K562 (cell line): ENCODE data around the gene TGM5. TPM values are rescaled to one million over a fixed set of nuclear protein-coding genes. Genes with fewer than 3 reads are reported as not detected.
A peak's percentile ranks its signal among the peaks of the same experiment; 100 is the strongest.

Experiments
- BMI1 ChIP-seq: fragments of 150-350 bp; IDR thresholded peaks from 2 replicates; pipeline ENCODE4 v1.6.1; 2014; ENCODE audit warnings: low read length
- CREBBP ChIP-seq: IDR thresholded peaks from one replicate; pipeline ENCODE4 v1.6.1; 2012; ENCODE audit warnings: low read depth, mild to moderate bottlenecking, control low read depth, inconsistent platforms, low read length
- CSDE1 ChIP-seq, 2 experiments: fragments of 450-650 bp; IDR thresholded peaks; 2 replicates each; pipeline ENCODE4 v1.6.1; 2016; ENCODE audit warnings: mild to moderate bottlenecking in 1 of 2
- ELF4 ChIP-seq: fragments of 450-650 bp; formaldehyde crosslinking; IDR thresholded peaks from 2 replicates; pipeline ENCODE4 v1.4.0; 2022; ENCODE audit warnings: missing genetic modification characterization
- HDAC3 ChIP-seq: fragments of 450-650 bp; IDR thresholded peaks from 2 replicates; pipeline ENCODE4 v1.6.1; 2018; ENCODE audit warnings: borderline replicate concordance, mild to moderate bottlenecking, moderate library complexity; ENCODE audit not compliant: partially characterized antibody
- ILF3 ChIP-seq: fragments of 450-650 bp; IDR thresholded peaks from 2 replicates; pipeline ENCODE4 v1.6.1; 2018; ENCODE audit warnings: antibody characterized with exemption, mild to moderate bottlenecking, moderate library complexity, borderline replicate concordance
- KLF16 ChIP-seq: IDR thresholded peaks from 2 replicates; pipeline ENCODE4 v1.6.1; 2016; ENCODE audit warnings: antibody characterized with exemption
- MCM7 ChIP-seq, 2 experiments: fragments of 450-650 bp; IDR thresholded peaks; 2 replicates each; pipeline ENCODE4 v1.6.1; 2016 to 2018
- MIER1 ChIP-seq: fragments of 450-650 bp; IDR thresholded peaks from 2 replicates; pipeline ENCODE4 v1.6.1; 2016; ENCODE audit warnings: antibody characterized with exemption, mild to moderate bottlenecking, low read depth
- NR2C2 ChIP-seq, 2 experiments: fragments of 200-800 bp in 1 of 2; sonication (Bioruptor generic) in 1 of 2; sonication (generic) in 1 of 2; formaldehyde crosslinking in 1 of 2; IDR thresholded peaks; 2 replicates each; pipeline versions ENCODE4 v1.6.1 to v1.8.0; 2016 to 2022; ENCODE audit warnings: mild to moderate bottlenecking in 1 of 2, missing compliant biosample characterization in 1 of 2, missing genetic modification characterization in 1 of 2, missing genetic modification reagents in 1 of 2
- STAT5A ChIP-seq: IDR thresholded peaks from 2 replicates; pipeline ENCODE4 v1.6.1; 2012; ENCODE audit warnings: low read length, inconsistent platforms, borderline replicate concordance
- TAL1 ChIP-seq: fragments of 450-650 bp; IDR thresholded peaks from 2 replicates; pipeline ENCODE4 v1.6.1; 2016; ENCODE audit warnings: mild to moderate bottlenecking
- TRIM28 ChIP-seq: fragments of 450-650 bp; IDR thresholded peaks from 2 replicates; pipeline ENCODE4 v1.6.1; 2017
- ZKSCAN1 ChIP-seq: fragments of 150-350 bp; IDR thresholded peaks from 2 replicates; pipeline ENCODE4 v1.6.1; 2016; ENCODE audit warnings: low read depth, low read length
- ZNF77 ChIP-seq: fragments of 250-450 bp; sonication (Bioruptor Pico); IDR thresholded peaks from 2 replicates; pipeline ENCODE4 v1.5.0; 2020
- polyA plus RNA-seq, 8 experiments: library from polyadenylated mRNA; depleted of rRNA in 4 of 8; stranded (reverse) in 5 of 8; unstranded in 3 of 8; fragments of >200 nt; fragmentation: Nextera tagmentation in 2 of 8; fragmentation: Illumina TruSeq in 1 of 8; extraction: Ambion mirVana in 2 of 8; extraction: Trizol in 1 of 8; gene quantifications; 2 replicates each; pipeline versions ENCODE4 v1.2.1 to v1.2.3, GENCODE V29; 2011 to 2014; ENCODE audit warnings: inconsistent platforms in 1 of 8, missing spikeins in 1 of 8
- total RNA-seq, 7 experiments: library from RNA; depleted of rRNA in 6 of 7; stranded (reverse); fragments of >200 nt in 6 of 7; fragmentation: Illumina TruSeq in 2 of 7; extraction: Trizol in 2 of 7; gene quantifications; 2 replicates each; pipeline versions ENCODE4 v1.2.1 to v1.2.3, GENCODE V29; 2011 to 2021; ENCODE audit warnings: low replicate concordance in 1 of 7
- TF ChIP-seq, protein P1 (sequence below): sonication (generic); formaldehyde crosslinking; IDR thresholded peaks from 2 replicates; pipeline ENCODE4 v1.8.1; 2023; ENCODE audit warnings: mild to moderate bottlenecking, missing genetic modification reagents
- TF ChIP-seq, protein P2 (sequence below): fragments of 250-450 bp; sonication (Bioruptor Pico); IDR thresholded peaks from 2 replicates; pipeline ENCODE4 v1.5.0; 2020; ENCODE audit warnings: mild to moderate bottlenecking, borderline replicate concordance
- TF ChIP-seq, protein P3 (sequence below), 2 experiments: fragments of 450-650 bp; IDR thresholded peaks; 2 replicates each; pipeline ENCODE4 v1.6.1; 2016; ENCODE audit warnings: mild to moderate bottlenecking in 2 of 2, borderline replicate concordance in 1 of 2, low read depth in 1 of 2, moderate library complexity in 1 of 2

Gene TGM5
- total and polyA plus RNA-seq, 9 of the 15 experiments (the other 6 are each of a cell fraction or from before 2014, with no cell fraction given), result 0.03 to 0.10 (median 0.07) TPM; not detected in 6

DNA sequence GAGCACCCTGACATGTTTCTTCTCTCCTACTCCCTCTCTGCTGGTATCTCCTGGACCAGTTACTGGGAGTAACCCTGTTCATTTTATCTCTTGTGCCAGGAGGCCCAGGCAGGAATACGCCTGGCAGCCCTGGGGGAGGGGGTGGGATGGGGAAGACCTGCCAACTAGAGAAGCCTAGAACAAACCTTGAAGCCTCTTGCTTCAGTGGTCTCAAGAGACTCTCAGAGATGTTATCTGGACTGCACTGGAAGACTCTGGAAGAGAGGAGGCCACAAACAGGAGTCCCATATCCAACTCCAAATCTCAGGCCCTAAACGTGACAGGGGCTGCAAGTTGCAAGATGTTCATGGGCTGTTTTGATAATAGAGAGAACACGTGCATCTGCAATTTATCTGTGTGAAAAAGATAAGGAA, 45.7 kb downstream of the TGM5 start, which contains the start of gene EPB42 (continued):
- TF ChIP-seq TRIM28 (no peak), CSDE1 (IDR thresholded peaks at IDR 0.05) (no peak), KLF16 (peak; percentile 92), HDAC3 (peak; percentile 67), ZNF77 (no peak), ILF3 (no peak), NR2C2 (CRISPR knock-in tag; IDR thresholded peaks at IDR 0.05) (no peak), NR2C2 (tag; IDR thresholded peaks at IDR 0.05) (no peak), TAL1 (peak; percentile 96), STAT5A (peak; percentile 77), MCM7 (IDR thresholded peaks at IDR 0.05) (no peak), BMI1 (no peak), CREBBP (no peak), MIER1 (no peak), ZKSCAN1 (no peak), ELF4 (no peak)
- TF ChIP-seq, protein P1, sequence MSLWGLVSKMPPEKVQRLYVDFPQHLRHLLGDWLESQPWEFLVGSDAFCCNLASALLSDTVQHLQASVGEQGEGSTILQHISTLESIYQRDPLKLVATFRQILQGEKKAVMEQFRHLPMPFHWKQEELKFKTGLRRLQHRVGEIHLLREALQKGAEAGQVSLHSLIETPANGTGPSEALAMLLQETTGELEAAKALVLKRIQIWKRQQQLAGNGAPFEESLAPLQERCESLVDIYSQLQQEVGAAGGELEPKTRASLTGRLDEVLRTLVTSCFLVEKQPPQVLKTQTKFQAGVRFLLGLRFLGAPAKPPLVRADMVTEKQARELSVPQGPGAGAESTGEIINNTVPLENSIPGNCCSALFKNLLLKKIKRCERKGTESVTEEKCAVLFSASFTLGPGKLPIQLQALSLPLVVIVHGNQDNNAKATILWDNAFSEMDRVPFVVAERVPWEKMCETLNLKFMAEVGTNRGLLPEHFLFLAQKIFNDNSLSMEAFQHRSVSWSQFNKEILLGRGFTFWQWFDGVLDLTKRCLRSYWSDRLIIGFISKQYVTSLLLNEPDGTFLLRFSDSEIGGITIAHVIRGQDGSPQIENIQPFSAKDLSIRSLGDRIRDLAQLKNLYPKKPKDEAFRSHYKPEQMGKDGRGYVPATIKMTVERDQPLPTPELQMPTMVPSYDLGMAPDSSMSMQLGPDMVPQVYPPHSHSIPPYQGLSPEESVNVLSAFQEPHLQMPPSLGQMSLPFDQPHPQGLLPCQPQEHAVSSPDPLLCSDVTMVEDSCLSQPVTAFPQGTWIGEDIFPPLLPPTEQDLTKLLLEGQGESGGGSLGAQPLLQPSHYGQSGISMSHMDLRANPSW (CRISPR knock-in tag), result no peak
- TF ChIP-seq, protein P2, sequence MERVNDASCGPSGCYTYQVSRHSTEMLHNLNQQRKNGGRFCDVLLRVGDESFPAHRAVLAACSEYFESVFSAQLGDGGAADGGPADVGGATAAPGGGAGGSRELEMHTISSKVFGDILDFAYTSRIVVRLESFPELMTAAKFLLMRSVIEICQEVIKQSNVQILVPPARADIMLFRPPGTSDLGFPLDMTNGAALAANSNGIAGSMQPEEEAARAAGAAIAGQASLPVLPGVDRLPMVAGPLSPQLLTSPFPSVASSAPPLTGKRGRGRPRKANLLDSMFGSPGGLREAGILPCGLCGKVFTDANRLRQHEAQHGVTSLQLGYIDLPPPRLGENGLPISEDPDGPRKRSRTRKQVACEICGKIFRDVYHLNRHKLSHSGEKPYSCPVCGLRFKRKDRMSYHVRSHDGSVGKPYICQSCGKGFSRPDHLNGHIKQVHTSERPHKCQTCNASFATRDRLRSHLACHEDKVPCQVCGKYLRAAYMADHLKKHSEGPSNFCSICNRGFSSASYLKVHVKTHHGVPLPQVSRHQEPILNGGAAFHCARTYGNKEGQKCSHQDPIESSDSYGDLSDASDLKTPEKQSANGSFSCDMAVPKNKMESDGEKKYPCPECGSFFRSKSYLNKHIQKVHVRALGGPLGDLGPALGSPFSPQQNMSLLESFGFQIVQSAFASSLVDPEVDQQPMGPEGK (CRISPR knock-in tag), result no peak
- TF ChIP-seq, protein P3, sequence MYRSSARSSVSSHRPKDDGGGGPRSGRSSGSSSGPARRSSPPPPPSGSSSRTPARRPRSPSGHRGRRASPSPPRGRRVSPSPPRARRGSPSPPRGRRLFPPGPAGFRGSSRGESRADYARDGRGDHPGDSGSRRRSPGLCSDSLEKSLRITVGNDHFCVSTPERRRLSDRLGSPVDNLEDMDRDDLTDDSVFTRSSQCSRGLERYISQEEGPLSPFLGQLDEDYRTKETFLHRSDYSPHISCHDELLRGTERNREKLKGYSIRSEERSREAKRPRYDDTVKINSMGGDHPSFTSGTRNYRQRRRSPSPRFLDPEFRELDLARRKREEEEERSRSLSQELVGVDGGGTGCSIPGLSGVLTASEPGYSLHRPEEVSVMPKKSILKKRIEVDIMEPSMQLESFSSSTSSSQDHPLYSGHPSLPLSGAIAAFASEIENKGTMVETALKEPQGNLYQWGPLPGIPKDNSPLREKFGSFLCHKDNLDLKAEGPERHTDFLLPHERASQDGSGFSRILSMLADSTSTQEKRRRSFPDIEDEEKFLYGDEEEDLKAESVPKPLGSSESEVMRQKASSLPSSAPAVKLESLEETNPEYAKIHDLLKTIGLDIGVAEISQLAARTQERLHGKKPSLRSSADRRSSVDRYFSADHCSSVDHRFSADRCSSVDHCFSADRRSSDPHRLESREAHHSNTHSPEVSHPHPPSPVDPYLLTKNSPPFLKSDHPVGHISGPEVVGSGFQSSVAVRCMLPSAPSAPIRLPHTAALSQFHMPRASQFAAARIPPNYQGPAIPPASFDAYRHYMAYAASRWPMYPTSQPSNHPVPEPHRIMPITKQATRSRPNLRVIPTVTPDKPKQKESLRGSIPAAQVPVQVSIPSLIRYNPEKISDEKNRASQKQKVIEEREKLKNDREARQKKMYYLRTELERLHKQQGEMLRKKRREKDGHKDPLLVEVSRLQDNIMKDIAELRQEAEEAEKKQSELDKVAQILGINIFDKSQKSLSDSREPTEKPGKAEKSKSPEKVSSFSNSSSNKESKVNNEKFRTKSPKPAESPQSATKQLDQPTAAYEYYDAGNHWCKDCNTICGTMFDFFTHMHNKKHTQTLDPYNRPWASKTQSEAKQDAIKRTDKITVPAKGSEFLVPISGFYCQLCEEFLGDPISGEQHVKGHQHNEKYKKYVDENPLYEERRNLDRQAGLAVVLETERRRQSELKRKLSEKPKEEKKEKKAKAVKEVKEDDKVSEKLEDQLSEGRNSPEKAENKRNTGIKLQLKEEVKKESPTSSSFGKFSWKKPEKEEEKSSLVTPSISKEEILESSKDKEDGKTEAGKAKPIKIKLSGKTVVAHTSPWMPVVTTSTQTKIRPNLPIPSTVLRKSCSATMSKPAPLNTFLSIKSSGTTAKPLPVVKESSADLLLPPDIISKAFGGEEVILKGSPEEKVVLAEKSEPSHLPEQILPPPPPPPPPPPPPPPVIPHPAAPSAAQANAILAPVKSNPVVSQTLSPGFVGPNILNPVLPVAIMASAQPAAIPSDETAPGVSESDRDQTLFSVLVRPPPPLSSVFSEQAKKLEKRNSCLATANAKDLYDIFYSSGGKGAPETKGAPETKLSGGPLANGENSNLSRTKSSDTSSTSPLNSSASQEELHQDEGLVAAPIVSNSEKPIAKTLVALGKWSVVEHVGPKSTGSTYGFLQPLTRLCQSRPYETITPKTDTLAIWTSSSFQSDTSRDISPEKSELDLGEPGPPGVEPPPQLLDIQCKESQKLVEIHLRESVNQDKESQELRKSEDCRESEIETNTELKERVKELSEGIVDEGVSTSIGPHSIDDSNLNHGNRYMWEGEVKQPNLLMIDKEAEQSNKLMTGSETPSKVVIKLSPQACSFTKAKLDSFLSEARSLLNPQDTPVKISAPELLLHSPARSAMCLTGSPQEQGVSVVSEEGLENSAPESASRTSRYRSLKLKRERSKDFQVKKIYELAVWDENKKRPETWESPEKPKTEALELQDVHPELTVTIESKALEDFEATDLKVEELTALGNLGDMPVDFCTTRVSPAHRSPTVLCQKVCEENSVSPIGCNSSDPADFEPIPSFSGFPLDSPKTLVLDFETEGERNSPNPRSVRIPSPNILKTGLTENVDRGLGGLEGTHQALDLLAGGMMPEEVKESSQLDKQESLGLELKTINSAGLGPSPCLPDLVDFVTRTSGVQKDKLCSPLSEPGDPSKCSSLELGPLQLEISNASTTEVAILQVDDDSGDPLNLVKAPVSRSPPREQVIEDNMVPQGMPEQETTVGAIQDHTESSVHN (IDR thresholded peaks at IDR 0.05; ENCODE audit: borderline replicate concordance in 1 of 2, low read depth in 1 of 2), result no peak
